Osteoblast (primary cell): ENCODE results near the gene RSPH6A. TPM values are rescaled to one million over a fixed set of nuclear protein-coding genes. Genes with fewer than 3 reads are reported as not detected.

ENCODE experiments used
- DNase-seq: peaks from one replicate; pipeline ENCODE4 v3.0.0; 2011; ENCODE audit warnings: low spot score, mixed read lengths; ENCODE audit not compliant: insufficient read length; ENCODE audit errors: missing footprints
- H2AFZ ChIP-seq: 2 replicates; pipeline ENCODE4 v1.6.0; 2011; ENCODE audit warnings: mild to moderate bottlenecking, low read length
- H3K27ac ChIP-seq: 2 replicates; pipeline ENCODE4 v1.5.1; 2011; ENCODE audit warnings: mild to moderate bottlenecking, low read depth, low read length, moderate library complexity
- H3K27me3 ChIP-seq: 2 replicates; pipeline ENCODE4 v1.6.0; 2012; ENCODE audit warnings: mild to moderate bottlenecking, control low read depth, inconsistent platforms, low read length, moderate library complexity; ENCODE audit not compliant: insufficient read depth
- H3K36me3 ChIP-seq: 2 replicates; pipeline ENCODE4 v1.5.1; 2011; ENCODE audit warnings: mild to moderate bottlenecking, low read length, control low read depth, moderate library complexity; ENCODE audit not compliant: insufficient read depth
- H3K4me1 ChIP-seq: 2 replicates; pipeline ENCODE4 v1.5.1; 2011; ENCODE audit warnings: mild to moderate bottlenecking, low read length, control low read depth, moderate library complexity; ENCODE audit not compliant: insufficient read depth
- H3K4me2 ChIP-seq: 2 replicates; pipeline ENCODE4 v1.6.0; 2011; ENCODE audit warnings: mild to moderate bottlenecking, low read length; ENCODE audit not compliant: insufficient read depth
- H3K4me3 ChIP-seq: fragments of 200-600 bp; sonication (generic); 3 replicates; pipeline ENCODE4 v1.5.1; 2012; ENCODE audit warnings: mild to moderate bottlenecking, low read length, inconsistent platforms; ENCODE audit not compliant: insufficient read depth
- H3K79me2 ChIP-seq: 2 replicates; pipeline ENCODE4 v1.6.0; 2012; ENCODE audit warnings: mild to moderate bottlenecking, low read length, control low read depth, inconsistent platforms; ENCODE audit not compliant: insufficient read depth
- H3K9me3 ChIP-seq: 2 replicates; pipeline ENCODE4 v1.5.1; 2011; ENCODE audit warnings: low read depth, low read length, control low read depth
- H4K20me1 ChIP-seq: 2 replicates; pipeline ENCODE4 v1.6.0; 2012; ENCODE audit warnings: mild to moderate bottlenecking, low read length, control low read depth; ENCODE audit not compliant: insufficient read depth
- total RNA-seq: library from RNA; depleted of rRNA; stranded (reverse); fragments of >200 nt; gene quantifications from 2 replicates; pipeline ENCODE4 v1.2.3, GENCODE V29; 2012
- TF ChIP-seq, protein P1 (sequence below): IDR thresholded peaks from 2 replicates; pipeline ENCODE4 v1.5.1; 2011; ENCODE audit warnings: mild to moderate bottlenecking, low read depth, low read length, moderate library complexity; ENCODE audit errors: extremely low read depth

RSPH6A gene
- total RNA-seq, 1 donor: under 0.01 TPM

DNA sequence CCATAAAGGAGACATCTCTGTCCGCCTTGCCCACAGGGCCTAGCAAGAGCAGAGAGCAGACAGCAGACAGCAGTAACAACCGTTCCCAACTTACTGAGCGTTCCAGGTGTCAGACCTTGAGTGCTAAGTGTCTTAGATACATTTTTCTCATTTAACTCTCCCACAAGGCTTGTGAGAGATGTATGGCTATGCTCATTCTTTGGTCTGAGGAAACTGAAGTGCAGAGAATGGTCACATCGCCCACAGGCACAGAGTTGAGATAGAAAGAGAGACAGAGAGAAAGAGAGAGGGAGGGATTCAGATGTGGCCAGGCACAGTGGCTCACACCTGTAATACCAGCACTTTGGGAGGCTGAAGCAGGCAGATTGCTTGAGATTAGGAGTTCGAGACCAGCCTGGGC lies 67.6 kb downstream of the RSPH6A start:
- Histone ChIP-seq H2AFZ (no peak overlapping the region), H3K9me3 (no peaks in the 10 kb centered on the region), H3K27me3 (peaks cover 5% of the 10 kb centered on the region), H3K4me1 (no peaks in the 10 kb centered on the region), H3K4me3 (no peak overlapping the region), H4K20me1 (no peaks in the 10 kb centered on the region), H3K36me3 (no peaks in the 10 kb centered on the region), H3K27ac (no peak overlapping the region), H3K4me2 (no peak overlapping the region), H3K79me2 (no peaks in the 10 kb centered on the region)
- no peak for DNase-seq
- TF ChIP-seq, protein P1, sequence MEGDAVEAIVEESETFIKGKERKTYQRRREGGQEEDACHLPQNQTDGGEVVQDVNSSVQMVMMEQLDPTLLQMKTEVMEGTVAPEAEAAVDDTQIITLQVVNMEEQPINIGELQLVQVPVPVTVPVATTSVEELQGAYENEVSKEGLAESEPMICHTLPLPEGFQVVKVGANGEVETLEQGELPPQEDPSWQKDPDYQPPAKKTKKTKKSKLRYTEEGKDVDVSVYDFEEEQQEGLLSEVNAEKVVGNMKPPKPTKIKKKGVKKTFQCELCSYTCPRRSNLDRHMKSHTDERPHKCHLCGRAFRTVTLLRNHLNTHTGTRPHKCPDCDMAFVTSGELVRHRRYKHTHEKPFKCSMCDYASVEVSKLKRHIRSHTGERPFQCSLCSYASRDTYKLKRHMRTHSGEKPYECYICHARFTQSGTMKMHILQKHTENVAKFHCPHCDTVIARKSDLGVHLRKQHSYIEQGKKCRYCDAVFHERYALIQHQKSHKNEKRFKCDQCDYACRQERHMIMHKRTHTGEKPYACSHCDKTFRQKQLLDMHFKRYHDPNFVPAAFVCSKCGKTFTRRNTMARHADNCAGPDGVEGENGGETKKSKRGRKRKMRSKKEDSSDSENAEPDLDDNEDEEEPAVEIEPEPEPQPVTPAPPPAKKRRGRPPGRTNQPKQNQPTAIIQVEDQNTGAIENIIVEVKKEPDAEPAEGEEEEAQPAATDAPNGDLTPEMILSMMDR: no peak

DNA sequence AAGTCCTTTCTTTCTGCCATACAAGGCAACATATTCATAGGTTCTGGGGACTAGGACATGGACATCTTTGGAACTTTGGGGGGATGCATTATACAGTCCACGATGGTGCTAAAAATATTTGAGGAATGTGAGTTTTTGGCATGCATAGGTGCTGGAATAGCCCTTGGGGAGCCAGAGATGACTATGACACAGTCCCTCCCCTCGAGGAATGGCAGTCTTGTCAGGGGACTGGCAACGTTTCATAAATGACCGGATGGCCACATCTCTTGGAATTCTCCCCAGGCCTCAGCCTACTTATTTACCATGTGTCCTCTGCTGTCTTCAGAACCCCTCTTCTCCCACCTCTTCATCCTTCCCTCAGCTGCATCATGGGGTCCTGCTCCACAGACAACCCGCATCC lies 68.2 kb downstream of the RSPH6A start:
- DNase-seq: peak; percentile 63
- TF ChIP-seq, protein P1: no peak
- Histone ChIP-seq H2AFZ (peak overlapping the region; percentile 29), H3K9me3 (no peaks in the 10 kb centered on the region), H3K79me2 (no peaks in the 10 kb centered on the region), H3K36me3 (no peaks in the 10 kb centered on the region), H3K4me1 (no peaks in the 10 kb centered on the region), H4K20me1 (no peaks in the 10 kb centered on the region), H3K27ac (no peak overlapping the region), H3K4me2 (no peak overlapping the region), H3K27me3 (peaks cover 5% of the 10 kb centered on the region), H3K4me3 (no peak overlapping the region)

Other genes starting within 250 kb of the RSPH6A start
- 7.1 and 7.6 TPM in 2 replicates for gene OPA3, start 230.5 kb downstream of the RSPH6A start, total RNA-seq
- not detected in 2 replicates for gene GPR4, start 213.1 kb downstream of the RSPH6A start, total RNA-seq
- gene EML2, start 175.9 kb downstream of the RSPH6A start, total RNA-seq: 10.1 and 11.8 TPM in 2 replicates
- gene GIPR, start 147.1 kb downstream of the RSPH6A start, total RNA-seq: under 0.01 and 0.88 TPM in 2 replicates
- 139 and 155 TPM in 2 replicates for gene SNRPD2, start 123.4 kb downstream of the RSPH6A start, total RNA-seq
- gene QPCTL, start 122.6 kb downstream of the RSPH6A start, total RNA-seq: 15.6 and 16.5 TPM in 2 replicates
- gene FBXO46, start 84.4 kb downstream of the RSPH6A start, total RNA-seq: 8.0 and 9.0 TPM in 2 replicates
- gene MEIOSIN, start 81.9 kb downstream of the RSPH6A start, total RNA-seq: not detected in 2 replicates
- gene SIX5, start 46.1 kb downstream of the RSPH6A start, total RNA-seq: 11.6 and 11.8 TPM in 2 replicates
- gene DMPK, start 32.8 kb downstream of the RSPH6A start, total RNA-seq: 26.8 and 30.4 TPM in 2 replicates
- 48.5 and 49.2 TPM in 2 replicates for gene DMWD, start 22.5 kb downstream of the RSPH6A start, total RNA-seq
- gene SYMPK, start 47.8 kb upstream of the RSPH6A start, total RNA-seq: 30.6 and 42.0 TPM in 2 replicates
- gene FOXA3, start 49.0 kb upstream of the RSPH6A start, total RNA-seq: not detected in 2 replicates
- gene IRF2BP1, start 70.8 kb upstream of the RSPH6A start, total RNA-seq: 28.6 and 35.8 TPM in 2 replicates
- 2.1 and 3.3 TPM in 2 replicates for gene MYPOP, start 87.3 kb upstream of the RSPH6A start, total RNA-seq
- not detected in 2 replicates for gene NANOS2, start 99.5 kb upstream of the RSPH6A start, total RNA-seq
- gene NOVA2, start 158.6 kb upstream of the RSPH6A start, total RNA-seq: not detected in 2 replicates
- 3.6 and 5.9 TPM in 2 replicates for gene CCDC61, start 180.2 kb upstream of the RSPH6A start, total RNA-seq
- not detected in 2 replicates for gene PGLYRP1, start 207.7 kb upstream of the RSPH6A start, total RNA-seq
- gene IGFL4, start 225.7 kb upstream of the RSPH6A start, total RNA-seq: not detected in 2 replicates